BJ (cell line): ENCODE measurements around the gene OBSCN. TPM values are rescaled to one million over a fixed set of nuclear protein-coding genes. Genes with fewer than 3 reads are reported as not detected.

Source experiments
- CTCF ChIA-PET: fragments of 350-600 bp; formaldehyde crosslinking; extraction: SDS; loops from one replicate; lab custom pipeline; 2021; ENCODE audit warnings: antibody characterized with exemption, inconsistent platforms; lab: Yijun Ruan, JAX
- POLR2A ChIA-PET: fragments of 300-600 bp; sonication (Branson Sonifier 250); formaldehyde crosslinking; extraction: SDS; loops from one replicate; lab custom pipeline; 2021; ENCODE audit warnings: antibody characterized with exemption; lab: Charles Lee
- DNase-seq: peaks from one replicate; pipeline ENCODE4 v3.0.0-alpha.2; 2011; ENCODE audit warnings: low read depth
- H3K27me3 ChIP-seq: 2 replicates; pipeline ENCODE4 v1.6.0; 2011; ENCODE audit warnings: low read length; ENCODE audit not compliant: control insufficient read depth, insufficient read depth
- H3K36me3 ChIP-seq: 2 replicates; pipeline ENCODE4 v1.5.1; 2011; ENCODE audit warnings: low read length; ENCODE audit not compliant: control insufficient read depth, insufficient read depth
- H3K4me3 ChIP-seq: 2 replicates; pipeline ENCODE4 v1.5.1; 2011; ENCODE audit warnings: low read depth, mild to moderate bottlenecking, control low read depth, low read length
- CTCF ChIP-seq: IDR thresholded peaks from 2 replicates; pipeline ENCODE4 v1.5.1; 2011; ENCODE audit warnings: low read depth, mild to moderate bottlenecking, control low read depth, inconsistent platforms, low read length, moderate library complexity; ENCODE audit not compliant: insufficient read depth
- polyA plus RNA-seq: library from polyadenylated mRNA; depleted of rRNA; stranded (reverse); fragments of >200 nt; gene quantifications from 2 replicates; pipeline ENCODE4 v1.2.3, GENCODE V29; 2011

Gene OBSCN
- polyA plus RNA-seq, 1 experiment, result 2.9 TPM

- TF ChIP-seq CTCF, result no peak
- Histone ChIP-seq H3K4me3 (no peak overlapping the region), H3K27me3 (peaks cover 5% of the 10 kb centered on the region), H3K36me3 (no peaks in the 10 kb centered on the region)
- ChIA-PET CTCF (interaction anchor here (1.2 to 4.5 kb wide), 3 partner anchors 9 to 33 kb away, joined by 3 to 27 read pairs (median 8); no protein-coding TSS in a partner anchor), POLR2A (no interaction called here)
- no peak for DNase-seq
These were observed 43.9 kb upstream of the OBSCN start for GRCh38 chr1:228163776-228164519.

- H3K4me3 ChIP-seq, result peak overlapping the region; percentile 53
- POLR2A ChIA-PET, result interaction anchor here (0.5 kb wide), 1 partner anchor 294 kb away, joined by 8 read pairs; no protein-coding TSS in a partner anchor
- no peaks in the 10 kb centered on the region for H3K36me3 ChIP-seq
- TF ChIP-seq CTCF, result no peak
- no peaks in the 10 kb centered on the region for H3K27me3 ChIP-seq
- CTCF ChIA-PET, result interaction anchor here (0.6 to 4.5 kb wide), 20 partner anchors 9 to 115 kb away, joined by 3 to 27 read pairs (median 5); partner anchors contain the start of genes GJC2, GUK1 and MRPL55
- no peak for DNase-seq
These were observed 43.1 kb upstream of the OBSCN start for GRCh38 chr1:228164561-228165371.

- H3K27me3 ChIP-seq, result no peaks in the 10 kb centered on the region
- TF ChIP-seq CTCF, result peak; percentile 88
- POLR2A ChIA-PET, result interaction anchor here (0.5 to 0.7 kb wide), 3 partner anchors 23 to 293 kb away, joined by 3 to 14 read pairs (median 8); no protein-coding TSS in a partner anchor
- CTCF ChIA-PET, result interaction anchor here (0.6 to 4.5 kb wide), 25 partner anchors 8 to 684 kb away, joined by 3 to 27 read pairs (median 4); partner anchors contain the start of genes GJC2, GUK1 and MRPL55
- H3K4me3 ChIP-seq, result peak within 1 kb of the TSS; percentile 73
- H3K36me3 ChIP-seq, result peaks cover 2% of the 10 kb centered on the region; the same call in 1 of the 2 replicates
- DNase-seq, result peak; percentile 89
These were observed 42.3 kb upstream of the OBSCN start, which contains the start of gene IBA57 for GRCh38 chr1:228165372-228166169. IBA57 (plus strand) TSS chr1:228165804; CDS start chr1:228165817, 13 bp downstream.

- Histone ChIP-seq H3K4me3 (peak overlapping the region; percentile 73), H3K27me3 (no peaks in the 10 kb centered on the region), H3K36me3 (peaks cover 2% of the 10 kb centered on the region; the same call in 1 of the 2 replicates)
- TF ChIP-seq CTCF, result peak; percentile 45
- ChIA-PET POLR2A (interaction anchor here (0.6 kb wide), 1 partner anchor 25 kb away, joined by 3 read pairs; no protein-coding TSS in a partner anchor), CTCF (interaction anchor here (0.7 to 4.5 kb wide), 19 partner anchors 9 to 685 kb away, joined by 3 to 27 read pairs (median 4); partner anchors contain the start of genes ARF1, GUK1 and MRPL55)
- peak; percentile 16 for DNase-seq
These were observed 41.5 kb upstream of the OBSCN start for GRCh38 chr1:228166170-228166936.
